CD4-positive, alpha-beta T cell treated with Interleukin-21 for 1 hour (primary cell): ENCODE measurements around the gene MPND.
"Not testable (repeated sequence)": the region's sequence is repeated elsewhere in the genome, so short reads cannot be mapped to it uniquely, and the experiment has no call there.

Source experiments
- DNase-seq: peaks from one replicate; pipeline ENCODE4 v3.0.0-alpha.2; 2020

Gene MPND

GRCh38 chr19:4322942-4323665, 20.3 kb upstream of the MPND start:
- no peak for DNase-seq

- no peak for DNase-seq
These were observed 19.7 kb upstream of the MPND start for GRCh38 chr19:4323692-4324091.

GRCh38 chr19:4324228-4324627, 19.1 kb upstream of the MPND start:
- DNase-seq = no peak

- DNase-seq = no peak
These were observed 17.0 kb upstream of the MPND start for GRCh38 chr19:4326215-4326836.

GRCh38 chr19:4326837-4327251, 16.5 kb upstream of the MPND start:
- peak; percentile 39 for DNase-seq

- DNase-seq = peak; percentile 80
These were observed 16.0 kb upstream of the MPND start for GRCh38 chr19:4327252-4327876.

GRCh38 chr19:4327877-4328242, 15.5 kb upstream of the MPND start:
- DNase-seq = no peak

GRCh38 chr19:4328243-4328990, 14.9 kb upstream of the MPND start:
- DNase-seq = peak; percentile 96

GRCh38 chr19:4328991-4329681, 14.2 kb upstream of the MPND start:
- peak; percentile 47 for DNase-seq

GRCh38 chr19:4329858-4330257, 13.5 kb upstream of the MPND start:
- no peak for DNase-seq

- no peak for DNase-seq
These were observed 8.3 kb upstream of the MPND start for GRCh38 chr19:4334929-4335570.

- DNase-seq = no peak
These were observed 5.4 kb upstream of the MPND start for GRCh38 chr19:4337906-4338440.

GRCh38 chr19:4338441-4339355, 4.7 kb upstream of the MPND start, which contains the start of gene STAP2:
Gene STAP2, minus strand, starts transcription at chr19:4338827. Its CDS starts 74 bp downstream, at chr19:4338753.
- peak; percentile 26 for DNase-seq

GRCh38 chr19:4342314-4342614, 1.1 kb upstream of the MPND start:
- DNase-seq = no peak

GRCh38 chr19:4342615-4343369, 570 bp upstream of the MPND start:
- peak; percentile 99 for DNase-seq

GRCh38 chr19:4345342-4346019, 2.1 kb downstream of the MPND start:
- DNase-seq = no peak

- no peak for DNase-seq
These were observed 2.6 kb downstream of the MPND start for GRCh38 chr19:4346020-4346383.

- no peak for DNase-seq
These were observed 4.2 kb downstream of the MPND start for GRCh38 chr19:4347521-4347920.

- not testable (repeated sequence) for DNase-seq
These were observed 5.9 kb downstream of the MPND start for GRCh38 chr19:4349225-4349624.

GRCh38 chr19:4350111-4350510, 6.7 kb downstream of the MPND start:
- DNase-seq = no peak
